Transverse colon (tissue), 3 donors: ENCODE measurements around the gene SFMBT1.

Experiments
- EP300 ChIP-seq: sonication (generic); formaldehyde crosslinking; IDR thresholded peaks from one replicate; pipeline ENCODE4 v1.6.1; 2017; ENCODE audit warnings: antibody characterized with exemption, low read depth
- POLR2A ChIP-seq: fragments of 450-650 bp; IDR thresholded peaks from one replicate; pipeline ENCODE4 v1.6.1; 2016; ENCODE audit warnings: antibody characterized with exemption, mild to moderate bottlenecking, moderate library complexity
- TF ChIP-seq, protein P1 (sequence below), 5 experiments: fragments of 200-600 bp in 3 of 5; fragments of 450-650 bp in 2 of 5; sonication (generic) in 3 of 5; IDR thresholded peaks; 1 replicate in 2 of 5; 2 replicates in 3 of 5; pipeline ENCODE4 v1.5.1; 2016 to 2017; ENCODE audit warnings: antibody characterized with exemption in 5 of 5, inconsistent platforms in 3 of 5, mild to moderate bottlenecking in 2 of 5, moderate library complexity in 1 of 5

- TF ChIP-seq, protein P1, sequence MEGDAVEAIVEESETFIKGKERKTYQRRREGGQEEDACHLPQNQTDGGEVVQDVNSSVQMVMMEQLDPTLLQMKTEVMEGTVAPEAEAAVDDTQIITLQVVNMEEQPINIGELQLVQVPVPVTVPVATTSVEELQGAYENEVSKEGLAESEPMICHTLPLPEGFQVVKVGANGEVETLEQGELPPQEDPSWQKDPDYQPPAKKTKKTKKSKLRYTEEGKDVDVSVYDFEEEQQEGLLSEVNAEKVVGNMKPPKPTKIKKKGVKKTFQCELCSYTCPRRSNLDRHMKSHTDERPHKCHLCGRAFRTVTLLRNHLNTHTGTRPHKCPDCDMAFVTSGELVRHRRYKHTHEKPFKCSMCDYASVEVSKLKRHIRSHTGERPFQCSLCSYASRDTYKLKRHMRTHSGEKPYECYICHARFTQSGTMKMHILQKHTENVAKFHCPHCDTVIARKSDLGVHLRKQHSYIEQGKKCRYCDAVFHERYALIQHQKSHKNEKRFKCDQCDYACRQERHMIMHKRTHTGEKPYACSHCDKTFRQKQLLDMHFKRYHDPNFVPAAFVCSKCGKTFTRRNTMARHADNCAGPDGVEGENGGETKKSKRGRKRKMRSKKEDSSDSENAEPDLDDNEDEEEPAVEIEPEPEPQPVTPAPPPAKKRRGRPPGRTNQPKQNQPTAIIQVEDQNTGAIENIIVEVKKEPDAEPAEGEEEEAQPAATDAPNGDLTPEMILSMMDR (IDR thresholded peaks at IDR 0.05) = no peak
- no peak for TF ChIP-seq POLR2A
- no peak for TF ChIP-seq EP300
These were observed 5.5 kb downstream of the SFMBT1 start for GRCh38 chr3:53040351-53040820.
